OCI-LY3 (cell line): ENCODE measurements around the gene ACOX3.

Source experiments
- H2AFZ ChIP-seq: fragments of 200-600, 300-600 bp; shearing (Covaris generic); 2 replicates; pipeline ENCODE4 v1.6.0; 2014; ENCODE audit warnings: antibody characterized with exemption, low read depth, low read length
- H3K27ac ChIP-seq: fragments of 200-600, 300-600 bp; sonication (generic); 2 replicates; pipeline ENCODE4 v1.5.1; 2014; ENCODE audit warnings: mild to moderate bottlenecking, low read length, moderate library complexity, mixed read lengths
- H3K27me3 ChIP-seq: fragments of 200-600, 300-600 bp; sonication (generic); 2 replicates; pipeline ENCODE4 v1.6.1; 2014; ENCODE audit warnings: low read depth, low read length, mixed read lengths
- H3K36me3 ChIP-seq: fragments of 200-600, 300-600 bp; sonication (generic); replicated peaks from 2 replicates; pipeline ENCODE3; 2014; ENCODE audit warnings: low read depth, low read length, mixed read lengths
- H3K4me1 ChIP-seq: fragments of 300-600, 200-600 bp; sonication (generic); 2 replicates; pipeline ENCODE4 v1.6.1; 2014; ENCODE audit warnings: low read length, mixed read lengths
- H3K4me2 ChIP-seq: fragments of 200-600, 300-600 bp; sonication (generic); 2 replicates; pipeline ENCODE4 v1.6.1; 2014; ENCODE audit warnings: low read length, mixed read lengths
- H3K4me3 ChIP-seq: fragments of 300-600, 200-600 bp; sonication (generic); 2 replicates; pipeline ENCODE4 v1.5.1; 2014; ENCODE audit warnings: antibody characterized with exemption, mild to moderate bottlenecking, low read length, moderate library complexity
- H3K79me2 ChIP-seq: fragments of 300-600, 200-600 bp; shearing (Covaris generic); 2 replicates; pipeline ENCODE4 v1.6.1; 2014; ENCODE audit warnings: mild to moderate bottlenecking, low read length, mixed read lengths
- H3K9ac ChIP-seq: fragments of 300-600, 200-600 bp; shearing (Covaris generic); 2 replicates; pipeline ENCODE4 v1.6.0; 2014; ENCODE audit warnings: mild to moderate bottlenecking, low read length, moderate library complexity
- H3K9me3 ChIP-seq: fragments of 200-600, 300-600 bp; shearing (Covaris generic); 2 replicates; pipeline ENCODE4 v1.6.1; 2014; ENCODE audit warnings: low read length, mixed read lengths; ENCODE audit not compliant: insufficient read depth
- H4K20me1 ChIP-seq: fragments of 200-600, 300-600 bp; sonication (generic); 2 replicates; pipeline ENCODE4 v1.6.1; 2016; ENCODE audit warnings: low read length, mixed read lengths; ENCODE audit not compliant: insufficient read depth
- EZH2phosphoT487 ChIP-seq: fragments of 200-600 bp; shearing (Covaris generic); IDR thresholded peaks from 2 replicates; pipeline ENCODE4 v1.6.1; 2018; ENCODE audit warnings: antibody characterized with exemption, mixed run types, low read depth
- TF ChIP-seq, protein P1 (sequence below): fragments of 200-600, 300-600 bp; sonication (generic); IDR thresholded peaks from 2 replicates; pipeline ENCODE4 v1.5.1; 2014; ENCODE audit warnings: antibody characterized with exemption, low read length, low read depth

ACOX3 gene

DNA sequence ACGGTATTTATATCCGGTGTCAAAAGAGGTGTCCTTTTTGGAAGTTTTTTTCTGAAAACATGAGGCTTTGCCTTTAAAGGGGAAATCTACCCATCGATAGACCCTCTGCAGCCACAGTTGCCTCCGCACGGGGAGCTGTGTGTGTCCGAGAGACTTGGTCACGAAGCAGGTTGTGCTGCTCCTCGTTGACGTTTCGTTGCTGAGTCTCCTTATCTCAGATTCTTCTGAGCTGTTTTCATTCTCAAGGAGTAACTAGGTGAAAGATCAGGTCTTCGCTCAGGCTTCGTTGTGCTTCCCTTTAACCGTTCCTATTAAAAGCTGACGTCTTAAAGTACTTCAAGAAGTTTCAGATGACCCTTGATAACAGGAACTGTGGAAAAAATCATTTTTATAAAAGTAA is 23.9 kb upstream of the ACOX3 start:
- H3K4me3 ChIP-seq = no peak overlapping the region
- TF ChIP-seq, protein P1, sequence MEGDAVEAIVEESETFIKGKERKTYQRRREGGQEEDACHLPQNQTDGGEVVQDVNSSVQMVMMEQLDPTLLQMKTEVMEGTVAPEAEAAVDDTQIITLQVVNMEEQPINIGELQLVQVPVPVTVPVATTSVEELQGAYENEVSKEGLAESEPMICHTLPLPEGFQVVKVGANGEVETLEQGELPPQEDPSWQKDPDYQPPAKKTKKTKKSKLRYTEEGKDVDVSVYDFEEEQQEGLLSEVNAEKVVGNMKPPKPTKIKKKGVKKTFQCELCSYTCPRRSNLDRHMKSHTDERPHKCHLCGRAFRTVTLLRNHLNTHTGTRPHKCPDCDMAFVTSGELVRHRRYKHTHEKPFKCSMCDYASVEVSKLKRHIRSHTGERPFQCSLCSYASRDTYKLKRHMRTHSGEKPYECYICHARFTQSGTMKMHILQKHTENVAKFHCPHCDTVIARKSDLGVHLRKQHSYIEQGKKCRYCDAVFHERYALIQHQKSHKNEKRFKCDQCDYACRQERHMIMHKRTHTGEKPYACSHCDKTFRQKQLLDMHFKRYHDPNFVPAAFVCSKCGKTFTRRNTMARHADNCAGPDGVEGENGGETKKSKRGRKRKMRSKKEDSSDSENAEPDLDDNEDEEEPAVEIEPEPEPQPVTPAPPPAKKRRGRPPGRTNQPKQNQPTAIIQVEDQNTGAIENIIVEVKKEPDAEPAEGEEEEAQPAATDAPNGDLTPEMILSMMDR = no peak
- TF ChIP-seq EZH2phosphoT487 = no peak
- no peaks in the 10 kb centered on the region for H4K20me1 ChIP-seq
- H3K9ac ChIP-seq = no peak overlapping the region
- H3K36me3 ChIP-seq = peaks cover 39% of the 10 kb centered on the region
- H3K27me3 ChIP-seq = no peaks in the 10 kb centered on the region
- no peaks in the 10 kb centered on the region for H3K9me3 ChIP-seq
- no peak overlapping the region for H3K27ac ChIP-seq
- no peak overlapping the region for H3K4me2 ChIP-seq
- H2AFZ ChIP-seq = no peak overlapping the region
- no peaks in the 10 kb centered on the region for H3K79me2 ChIP-seq
- no peaks in the 10 kb centered on the region for H3K4me1 ChIP-seq

DNA sequence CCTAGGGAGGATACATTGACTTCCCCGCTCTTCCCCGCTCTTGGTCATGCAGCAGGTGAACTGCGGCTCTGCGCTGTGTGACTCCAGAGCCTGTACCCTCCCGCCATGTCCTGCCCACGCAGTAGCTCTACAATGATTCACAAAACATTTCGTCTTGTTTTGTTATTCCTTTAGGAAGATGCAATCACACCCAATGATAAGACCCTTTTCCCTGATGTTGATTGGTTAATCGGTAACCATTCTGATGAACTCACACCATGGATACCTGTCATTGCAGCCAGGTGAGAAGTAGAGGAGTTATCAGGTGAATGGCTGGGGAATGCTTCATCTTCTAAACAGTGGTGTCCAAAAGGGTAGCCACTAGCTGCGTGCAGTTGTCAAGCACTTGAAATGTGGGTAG is 23.3 kb upstream of the ACOX3 start:
- Histone ChIP-seq H3K9ac (no peak overlapping the region), H2AFZ (no peak overlapping the region), H3K4me3 (no peak overlapping the region), H3K27me3 (no peaks in the 10 kb centered on the region), H3K4me2 (no peak overlapping the region), H3K79me2 (no peaks in the 10 kb centered on the region), H3K9me3 (no peaks in the 10 kb centered on the region), H3K4me1 (no peaks in the 10 kb centered on the region), H3K36me3 (peaks cover 34% of the 10 kb centered on the region), H4K20me1 (no peaks in the 10 kb centered on the region), H3K27ac (no peak overlapping the region)
- TF ChIP-seq, protein P1 = no peak
- TF ChIP-seq EZH2phosphoT487 = no peak

DNA sequence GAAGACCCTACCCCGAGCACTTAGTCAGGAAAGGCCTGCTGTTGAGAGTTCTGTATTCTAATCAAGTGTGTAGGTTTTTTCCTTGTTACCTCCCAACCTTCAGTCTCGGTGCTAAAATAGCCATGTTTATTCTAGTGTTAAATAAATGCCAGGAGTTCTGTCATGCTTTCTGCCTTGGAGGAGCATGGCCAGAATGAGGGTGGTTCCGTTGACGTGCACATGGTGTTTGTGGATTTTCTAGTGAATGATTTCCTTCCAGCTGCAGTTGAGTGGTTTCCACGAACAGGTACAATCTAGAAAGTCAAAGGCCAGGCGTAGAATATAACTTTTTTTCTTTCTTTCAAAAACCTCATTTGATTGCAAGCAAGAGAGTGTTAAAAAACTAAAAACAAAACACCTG is 21.1 kb upstream of the ACOX3 start:
- TF ChIP-seq, protein P1 = no peak
- TF ChIP-seq EZH2phosphoT487 = no peak
- Histone ChIP-seq H3K4me1 (no peaks in the 10 kb centered on the region), H3K36me3 (peaks cover 27% of the 10 kb centered on the region), H4K20me1 (no peaks in the 10 kb centered on the region), H3K4me3 (no peak overlapping the region), H2AFZ (no peak overlapping the region), H3K79me2 (no peaks in the 10 kb centered on the region), H3K9ac (no peak overlapping the region), H3K9me3 (no peaks in the 10 kb centered on the region), H3K4me2 (no peak overlapping the region), H3K27me3 (no peaks in the 10 kb centered on the region), H3K27ac (no peak overlapping the region)

DNA sequence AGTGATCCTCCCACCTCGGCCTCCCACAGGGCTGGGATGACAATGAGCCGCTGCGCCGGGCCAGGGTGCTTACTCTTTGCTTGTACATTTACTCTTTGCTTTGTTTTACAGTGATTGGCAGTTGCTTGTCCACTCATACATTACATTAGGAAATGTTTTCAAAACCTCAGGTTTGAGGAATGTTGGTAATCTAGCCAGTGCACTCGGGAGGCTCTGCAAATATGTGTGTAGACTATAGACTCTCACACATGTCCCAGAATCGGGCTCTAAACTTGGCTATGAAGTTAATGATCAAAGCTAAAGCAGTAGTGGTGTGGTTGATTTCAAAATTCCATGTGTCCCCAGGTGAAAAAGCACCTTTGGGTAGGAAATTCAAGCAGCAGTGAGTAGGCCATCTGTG is 20.6 kb upstream of the ACOX3 start:
- Histone ChIP-seq H3K4me3 (no peak overlapping the region), H3K4me1 (no peaks in the 10 kb centered on the region), H3K79me2 (no peaks in the 10 kb centered on the region), H4K20me1 (no peaks in the 10 kb centered on the region), H2AFZ (no peak overlapping the region), H3K27ac (no peak overlapping the region), H3K27me3 (no peaks in the 10 kb centered on the region), H3K4me2 (no peak overlapping the region), H3K9me3 (no peaks in the 10 kb centered on the region), H3K36me3 (peaks cover 27% of the 10 kb centered on the region), H3K9ac (no peak overlapping the region)
- TF ChIP-seq, protein P1 = no peak
- no peak for TF ChIP-seq EZH2phosphoT487
